ENCODE data around the gene NKX2-4. TPM values are rescaled to one million over a fixed set of nuclear protein-coding genes. Genes with fewer than 3 reads are reported as not detected.

NKX2-4 gene
- total and polyA plus RNA-seq, 2 donors (not counting 1 experiment from before 2014, with no cell fraction given): not detected

DNA sequence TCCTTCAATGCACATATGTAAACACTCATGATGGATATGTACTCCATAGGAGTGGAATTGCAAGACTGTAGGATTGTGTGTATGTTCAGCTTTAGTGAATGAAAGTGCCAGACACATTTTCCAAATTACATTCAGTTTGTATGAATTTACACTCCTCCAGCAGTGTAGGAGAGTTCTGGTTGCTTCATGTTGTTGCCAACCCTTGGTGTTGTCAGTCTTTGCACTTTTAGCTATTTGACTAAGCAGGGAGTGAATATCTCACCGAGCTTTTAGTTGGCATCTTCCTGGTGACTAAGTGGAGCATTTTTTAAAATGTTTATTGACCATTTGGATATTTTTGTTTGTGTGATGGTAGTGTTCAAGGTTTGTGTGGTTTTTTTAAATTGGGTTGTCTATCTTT is 23.9 kb downstream of the NKX2-4 start:
- no peak for DNase-seq (ENCODE audit: low read depth in 2 of 2)
- Histone ChIP-seq H3K9ac (ENCODE audit: insufficient read depth, low read length) (no peak overlapping the region), H3K36me3 (ENCODE audit: control insufficient read depth, insufficient read depth, low read length) (no peaks in the 10 kb centered on the region), H3K27me3 (ENCODE audit: control insufficient read depth, insufficient read depth, low read length) (no peaks in the 10 kb centered on the region), H3K4me3 (replicated peaks in 1 of 4; ENCODE audit: control extremely low read depth in 1 of 4, insufficient read depth in 1 of 4, low read depth in 3 of 4, low read length in 4 of 4) (no peak overlapping the region), H3K27ac (ENCODE audit: insufficient read depth, low read length) (no peak overlapping the region), H3K4me2 (ENCODE audit: extremely low read depth, insufficient read depth, low read length) (no peak overlapping the region), H3K4me1 (ENCODE audit: control insufficient read depth, extremely low read depth, insufficient read depth, low read length) (no peaks in the 10 kb centered on the region), H2AFZ (ENCODE audit: low read length) (no peak overlapping the region), H4K20me1 (ENCODE audit: control insufficient read depth, extremely low read depth, insufficient read depth, low read length) (no peaks in the 10 kb centered on the region), H3K9me3 (ENCODE audit: control insufficient read depth, insufficient read depth, low read depth, low read length) (no peaks in the 10 kb centered on the region), H3K79me2 (ENCODE audit: control insufficient read depth, insufficient read depth, low read length) (peaks cover 10% of the 10 kb centered on the region)
- TF ChIP-seq, protein P1, sequence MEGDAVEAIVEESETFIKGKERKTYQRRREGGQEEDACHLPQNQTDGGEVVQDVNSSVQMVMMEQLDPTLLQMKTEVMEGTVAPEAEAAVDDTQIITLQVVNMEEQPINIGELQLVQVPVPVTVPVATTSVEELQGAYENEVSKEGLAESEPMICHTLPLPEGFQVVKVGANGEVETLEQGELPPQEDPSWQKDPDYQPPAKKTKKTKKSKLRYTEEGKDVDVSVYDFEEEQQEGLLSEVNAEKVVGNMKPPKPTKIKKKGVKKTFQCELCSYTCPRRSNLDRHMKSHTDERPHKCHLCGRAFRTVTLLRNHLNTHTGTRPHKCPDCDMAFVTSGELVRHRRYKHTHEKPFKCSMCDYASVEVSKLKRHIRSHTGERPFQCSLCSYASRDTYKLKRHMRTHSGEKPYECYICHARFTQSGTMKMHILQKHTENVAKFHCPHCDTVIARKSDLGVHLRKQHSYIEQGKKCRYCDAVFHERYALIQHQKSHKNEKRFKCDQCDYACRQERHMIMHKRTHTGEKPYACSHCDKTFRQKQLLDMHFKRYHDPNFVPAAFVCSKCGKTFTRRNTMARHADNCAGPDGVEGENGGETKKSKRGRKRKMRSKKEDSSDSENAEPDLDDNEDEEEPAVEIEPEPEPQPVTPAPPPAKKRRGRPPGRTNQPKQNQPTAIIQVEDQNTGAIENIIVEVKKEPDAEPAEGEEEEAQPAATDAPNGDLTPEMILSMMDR (conservative IDR thresholded peaks at IDR 0.05 in 1 of 2, IDR thresholded peaks at IDR 0.05 in 1 of 2; ENCODE audit: low read depth in 1 of 2, low read length in 2 of 2): no peak
- TF ChIP-seq EZH2 (IDR thresholded peaks at IDR 0.05; ENCODE audit: low read length, missing control alignments): no peak

DNA sequence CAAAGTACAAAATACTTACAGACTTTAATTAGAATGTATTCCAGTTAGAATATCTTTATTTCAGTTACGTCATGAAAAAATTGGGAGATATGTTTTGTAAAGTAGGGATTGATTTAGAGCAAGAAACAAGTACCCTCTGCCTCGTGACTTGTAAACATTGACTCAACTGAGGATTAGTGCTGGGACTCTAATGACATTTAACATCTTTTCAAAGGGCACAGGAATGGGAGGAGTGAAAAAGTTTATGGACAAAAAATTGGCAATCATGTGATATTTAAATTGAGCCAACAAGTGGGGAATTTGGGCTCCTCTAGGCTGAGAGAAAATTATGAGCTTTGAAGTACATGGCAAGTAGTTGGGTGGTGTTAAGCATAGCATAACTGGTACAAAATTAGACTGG is 25.3 kb downstream of the NKX2-4 start:
- no peak overlapping the region for H3K9ac ChIP-seq (ENCODE audit: insufficient read depth, low read length)
- no peak overlapping the region for H2AFZ ChIP-seq (ENCODE audit: low read length)
- H3K4me2 ChIP-seq (ENCODE audit: extremely low read depth, insufficient read depth, low read length): no peak overlapping the region
- H3K4me1 ChIP-seq (ENCODE audit: control insufficient read depth, extremely low read depth, insufficient read depth, low read length): no peaks in the 10 kb centered on the region
- no peaks in the 10 kb centered on the region for H4K20me1 ChIP-seq (ENCODE audit: control insufficient read depth, extremely low read depth, insufficient read depth, low read length)
- H3K4me3 ChIP-seq (replicated peaks in 1 of 4; ENCODE audit: control extremely low read depth in 1 of 4, insufficient read depth in 1 of 4, low read depth in 3 of 4, low read length in 4 of 4): no peak overlapping the region
- H3K79me2 ChIP-seq (ENCODE audit: control insufficient read depth, insufficient read depth, low read length): peaks cover 10% of the 10 kb centered on the region
- H3K36me3 ChIP-seq (ENCODE audit: control insufficient read depth, insufficient read depth, low read length): no peaks in the 10 kb centered on the region
- H3K9me3 ChIP-seq (ENCODE audit: control insufficient read depth, insufficient read depth, low read depth, low read length): no peaks in the 10 kb centered on the region
- no peaks in the 10 kb centered on the region for H3K27me3 ChIP-seq (ENCODE audit: control insufficient read depth, insufficient read depth, low read length)
- H3K27ac ChIP-seq (ENCODE audit: insufficient read depth, low read length): no peak overlapping the region
- TF ChIP-seq, protein P1 (conservative IDR thresholded peaks at IDR 0.05 in 1 of 2, IDR thresholded peaks at IDR 0.05 in 1 of 2; ENCODE audit: low read depth in 1 of 2, low read length in 2 of 2): no peak
- no peak for DNase-seq (ENCODE audit: low read depth in 2 of 2)

DNA sequence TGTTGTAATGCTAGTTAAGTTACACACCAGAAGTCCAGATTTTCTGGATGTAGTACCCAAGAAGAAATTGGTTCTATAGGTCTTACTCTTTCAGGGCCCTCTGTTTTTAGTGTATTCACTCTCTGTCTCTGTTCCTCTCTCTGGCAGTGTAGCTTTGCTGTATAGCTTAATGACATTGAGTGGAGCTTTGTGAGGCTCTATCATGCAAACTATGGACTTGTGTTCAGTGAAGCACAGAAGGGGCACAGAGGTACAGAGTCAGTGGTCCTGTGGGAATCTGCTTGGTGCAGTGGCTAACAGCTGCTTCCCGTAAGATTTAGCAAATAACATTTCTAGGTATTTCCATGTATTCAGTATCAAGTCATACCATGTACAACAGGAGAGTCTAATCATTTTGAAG is 26.1 kb downstream of the NKX2-4 start:
- H3K79me2 ChIP-seq (ENCODE audit: control insufficient read depth, insufficient read depth, low read length): peaks cover 10% of the 10 kb centered on the region
- no peaks in the 10 kb centered on the region for H3K36me3 ChIP-seq (ENCODE audit: control insufficient read depth, insufficient read depth, low read length)

More for the DNA sequence above, 26.1 kb downstream of the NKX2-4 start:
- Histone ChIP-seq H2AFZ (ENCODE audit: low read length) (no peak overlapping the region), H3K27ac (ENCODE audit: insufficient read depth, low read length) (no peak overlapping the region), H3K9me3 (ENCODE audit: control insufficient read depth, insufficient read depth, low read depth, low read length) (no peaks in the 10 kb centered on the region), H3K4me2 (ENCODE audit: extremely low read depth, insufficient read depth, low read length) (no peak overlapping the region), H3K9ac (ENCODE audit: insufficient read depth, low read length) (no peak overlapping the region), H3K4me1 (ENCODE audit: control insufficient read depth, extremely low read depth, insufficient read depth, low read length) (no peaks in the 10 kb centered on the region), H3K27me3 (ENCODE audit: control insufficient read depth, insufficient read depth, low read length) (no peaks in the 10 kb centered on the region), H4K20me1 (ENCODE audit: control insufficient read depth, extremely low read depth, insufficient read depth, low read length) (no peaks in the 10 kb centered on the region), H3K4me3 (replicated peaks in 1 of 4; ENCODE audit: control extremely low read depth in 1 of 4, insufficient read depth in 1 of 4, low read depth in 3 of 4, low read length in 4 of 4) (no peak overlapping the region)
- TF ChIP-seq EZH2 (IDR thresholded peaks at IDR 0.05; ENCODE audit: low read length, missing control alignments): no peak
- TF ChIP-seq, protein P1 (conservative IDR thresholded peaks at IDR 0.05 in 1 of 2, IDR thresholded peaks at IDR 0.05 in 1 of 2; ENCODE audit: low read depth in 1 of 2, low read length in 2 of 2): no peak
- DNase-seq (ENCODE audit: low read depth in 2 of 2): no peak
